Nephron progenitor cell (in vitro differentiated cells): ENCODE results near the gene ICOS.
A peak's percentile ranks its signal among the peaks of the same experiment; 100 is the strongest.
"Not testable (repeated sequence)": the region's sequence is repeated elsewhere in the genome, so short reads cannot be mapped to it uniquely, and the experiment has no call there.

Experiments used
- DNase-seq: peaks from one replicate; pipeline ENCODE4 v3.0.0; 2021
- H3K27ac Mint-ChIP-seq: 2 replicates; pipeline ENCODE4 v1.8.0; 2021; ENCODE audit warnings: mild to moderate bottlenecking, moderate library complexity, mixed read lengths
- H3K27me3 Mint-ChIP-seq: 2 replicates; pipeline ENCODE4 v1.8.0; 2021; ENCODE audit warnings: mild to moderate bottlenecking, low read depth, mixed read lengths; ENCODE audit not compliant: poor library complexity
- H3K36me3 Mint-ChIP-seq: 2 replicates; pipeline ENCODE4 v1.8.0; 2021; ENCODE audit warnings: low read depth, mixed read lengths
- H3K4me1 Mint-ChIP-seq: 2 replicates; pipeline ENCODE4 v1.8.0; 2021; ENCODE audit warnings: mixed read lengths
- H3K4me3 Mint-ChIP-seq: 2 replicates; pipeline ENCODE4 v1.8.0; 2021; ENCODE audit warnings: mild to moderate bottlenecking, moderate library complexity, mixed read lengths
- H3K9me3 Mint-ChIP-seq: 2 replicates; pipeline ENCODE4 v1.8.0; 2021; ENCODE audit warnings: mild to moderate bottlenecking, moderate library complexity, mixed read lengths
- CTCF ChIP-seq: fragments of 200-600 bp; sonication (generic); IDR thresholded peaks from 2 replicates; pipeline ENCODE4 v1.5.0; 2021; ENCODE audit warnings: antibody characterized with exemption

ICOS gene

GRCh38 chr2:203918264-203918663, 18.3 kb upstream of the ICOS start:
- Mint-ChIP-seq H3K9me3 (no peaks in the 10 kb centered on the region), H3K27ac (peak overlapping the region; percentile 24), H3K4me3 (no peak overlapping the region), H3K4me1 (peaks cover 31% of the 10 kb centered on the region), H3K36me3 (no peaks in the 10 kb centered on the region), H3K27me3 (no peaks in the 10 kb centered on the region)
- no peak for TF ChIP-seq CTCF
- no peak for DNase-seq

GRCh38 chr2:203918839-203919238, 17.7 kb upstream of the ICOS start:
- no peak for DNase-seq
- Mint-ChIP-seq H3K36me3 (no peaks in the 10 kb centered on the region), H3K27me3 (no peaks in the 10 kb centered on the region), H3K4me3 (no peak overlapping the region), H3K4me1 (peaks cover 28% of the 10 kb centered on the region), H3K9me3 (no peaks in the 10 kb centered on the region), H3K27ac (peak overlapping the region; percentile 24)
- TF ChIP-seq CTCF = no peak

- no peaks in the 10 kb centered on the region for H3K27me3 Mint-ChIP-seq
- no peaks in the 10 kb centered on the region for H3K4me1 Mint-ChIP-seq
- no peaks in the 10 kb centered on the region for H3K36me3 Mint-ChIP-seq
- H3K27ac Mint-ChIP-seq = no peak overlapping the region
- TF ChIP-seq CTCF = no peak
- H3K4me3 Mint-ChIP-seq = no peak overlapping the region
- no peak for DNase-seq
- H3K9me3 Mint-ChIP-seq = no peaks in the 10 kb centered on the region
Measured at GRCh38 chr2:203925512-203926158, 10.9 kb upstream of the ICOS start.

GRCh38 chr2:203928849-203929248, 7.7 kb upstream of the ICOS start:
- no peak overlapping the region for H3K4me3 Mint-ChIP-seq
- peak; percentile 8 for TF ChIP-seq CTCF
- no peaks in the 10 kb centered on the region for H3K9me3 Mint-ChIP-seq
- DNase-seq = no peak
- no peaks in the 10 kb centered on the region for H3K4me1 Mint-ChIP-seq
- H3K27ac Mint-ChIP-seq = no peak overlapping the region
- no peaks in the 10 kb centered on the region for H3K36me3 Mint-ChIP-seq
- no peaks in the 10 kb centered on the region for H3K27me3 Mint-ChIP-seq

GRCh38 chr2:203931262-203931661, 5.3 kb upstream of the ICOS start:
- not testable (repeated sequence) for H3K9me3 Mint-ChIP-seq, H3K27me3 Mint-ChIP-seq, H3K36me3 Mint-ChIP-seq, DNase-seq, H3K4me3 Mint-ChIP-seq, H3K27ac Mint-ChIP-seq
- H3K4me1 Mint-ChIP-seq = peaks cover 10% of the 10 kb centered on the region

- Mint-ChIP-seq H3K27me3 (no peaks in the 10 kb centered on the region), H3K4me1 (peaks cover 10% of the 10 kb centered on the region), H3K9me3 (no peaks in the 10 kb centered on the region), H3K36me3 (no peaks in the 10 kb centered on the region), H3K4me3 (no peak overlapping the region), H3K27ac (no peak overlapping the region)
- TF ChIP-seq CTCF = no peak
- DNase-seq = no peak
Measured at GRCh38 chr2:203934041-203934492, 2.5 kb upstream of the ICOS start.
